Right lobe of liver (tissue), 4 donors: ENCODE measurements around the gene FAM168A.

ENCODE experiments used
- POLR2A ChIP-seq: fragments of 450-650 bp; IDR thresholded peaks from one replicate; pipeline ENCODE4 v1.6.1; 2017; ENCODE audit warnings: antibody characterized with exemption, mild to moderate bottlenecking
- TF ChIP-seq, protein P1 (sequence below), 4 donors: fragments of 200-600 bp in 3 of 4; fragments of 450-650 bp in 1 of 4; IDR thresholded peaks; one replicate each; pipeline versions ENCODE4 v1.5.1 to v1.8.0; 2016 to 2022; ENCODE audit warnings: antibody characterized with exemption in 4 of 4, mild to moderate bottlenecking in 2 of 4
- donor health status: DM: no; HTN: no; CAD: no.
- donor health status: DM: no; HTN: no; CAD: no.
- donor health status: DM: no; HTN: yes; CAD: no.

DNA sequence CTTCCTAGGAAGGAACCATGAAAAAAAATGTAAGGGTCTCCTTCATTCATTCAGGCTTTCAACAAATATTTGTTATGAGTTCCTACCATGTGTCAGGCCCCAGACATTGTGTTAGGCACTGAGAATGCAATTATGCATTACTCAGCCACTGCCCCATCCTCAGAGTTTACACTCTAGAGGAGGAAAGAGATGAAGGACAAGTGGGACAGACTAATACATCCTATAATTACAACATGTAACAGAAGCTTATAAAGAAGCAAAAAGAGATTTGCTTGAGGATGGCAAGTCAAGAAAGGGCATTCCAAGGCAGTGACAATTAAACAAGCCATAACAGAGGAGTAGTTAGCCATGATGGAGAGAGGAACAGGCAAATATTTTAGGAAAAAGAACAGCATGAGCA, 78.6 kb downstream of the FAM168A start:
- no peak for TF ChIP-seq POLR2A
- TF ChIP-seq, protein P1, sequence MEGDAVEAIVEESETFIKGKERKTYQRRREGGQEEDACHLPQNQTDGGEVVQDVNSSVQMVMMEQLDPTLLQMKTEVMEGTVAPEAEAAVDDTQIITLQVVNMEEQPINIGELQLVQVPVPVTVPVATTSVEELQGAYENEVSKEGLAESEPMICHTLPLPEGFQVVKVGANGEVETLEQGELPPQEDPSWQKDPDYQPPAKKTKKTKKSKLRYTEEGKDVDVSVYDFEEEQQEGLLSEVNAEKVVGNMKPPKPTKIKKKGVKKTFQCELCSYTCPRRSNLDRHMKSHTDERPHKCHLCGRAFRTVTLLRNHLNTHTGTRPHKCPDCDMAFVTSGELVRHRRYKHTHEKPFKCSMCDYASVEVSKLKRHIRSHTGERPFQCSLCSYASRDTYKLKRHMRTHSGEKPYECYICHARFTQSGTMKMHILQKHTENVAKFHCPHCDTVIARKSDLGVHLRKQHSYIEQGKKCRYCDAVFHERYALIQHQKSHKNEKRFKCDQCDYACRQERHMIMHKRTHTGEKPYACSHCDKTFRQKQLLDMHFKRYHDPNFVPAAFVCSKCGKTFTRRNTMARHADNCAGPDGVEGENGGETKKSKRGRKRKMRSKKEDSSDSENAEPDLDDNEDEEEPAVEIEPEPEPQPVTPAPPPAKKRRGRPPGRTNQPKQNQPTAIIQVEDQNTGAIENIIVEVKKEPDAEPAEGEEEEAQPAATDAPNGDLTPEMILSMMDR (IDR thresholded peaks at IDR 0.05): no peak
